Coronary artery (tissue), 2 donors: Measurements from ENCODE around the gene PAX5.

Experiments
- DNase-seq: peaks from one replicate; pipeline ENCODE4 v3.0.0-alpha.2; 2017; ENCODE audit warnings: low spot score
- H3K27ac ChIP-seq, 2 donors: fragments of 200-600 bp; sonication (generic); one replicate each; pipeline ENCODE4 v1.5.1; 2016 to 2019
- H3K4me3 ChIP-seq: fragments of 200-600 bp; sonication (generic); 2 replicates; pipeline ENCODE4 v1.5.1; 2016; ENCODE audit warnings: mild to moderate bottlenecking, moderate library complexity
- TF ChIP-seq, protein P1 (sequence below): fragments of 200-600 bp; sonication (generic); IDR thresholded peaks from one replicate; pipeline ENCODE4 v1.5.1; 2019; ENCODE audit warnings: antibody characterized with exemption

The PAX5 gene

DNA sequence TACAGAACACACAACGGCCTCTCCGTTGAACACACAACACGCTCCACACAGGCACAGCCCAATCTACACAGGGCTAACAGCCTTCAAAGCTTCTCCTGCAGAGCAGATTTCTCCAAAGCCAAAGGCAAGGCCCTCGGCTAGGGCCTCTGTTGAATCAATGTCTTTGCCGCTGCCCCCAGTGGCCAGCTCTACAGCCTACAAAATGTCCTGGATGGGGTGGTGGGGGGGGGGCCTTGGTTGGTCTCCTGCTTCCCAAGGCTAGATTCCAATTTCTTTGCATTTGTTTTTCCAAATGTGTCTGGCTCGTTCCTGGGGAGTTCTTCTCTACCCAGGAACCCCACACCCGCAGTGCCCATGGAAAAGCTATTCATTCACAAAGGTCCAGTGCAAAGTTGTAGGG lies 167.2 kb downstream of the PAX5 start:
- H3K27ac ChIP-seq, result no peak overlapping the region
- no peak overlapping the region for H3K4me3 ChIP-seq
- DNase-seq, result no peak
- TF ChIP-seq, protein P1, sequence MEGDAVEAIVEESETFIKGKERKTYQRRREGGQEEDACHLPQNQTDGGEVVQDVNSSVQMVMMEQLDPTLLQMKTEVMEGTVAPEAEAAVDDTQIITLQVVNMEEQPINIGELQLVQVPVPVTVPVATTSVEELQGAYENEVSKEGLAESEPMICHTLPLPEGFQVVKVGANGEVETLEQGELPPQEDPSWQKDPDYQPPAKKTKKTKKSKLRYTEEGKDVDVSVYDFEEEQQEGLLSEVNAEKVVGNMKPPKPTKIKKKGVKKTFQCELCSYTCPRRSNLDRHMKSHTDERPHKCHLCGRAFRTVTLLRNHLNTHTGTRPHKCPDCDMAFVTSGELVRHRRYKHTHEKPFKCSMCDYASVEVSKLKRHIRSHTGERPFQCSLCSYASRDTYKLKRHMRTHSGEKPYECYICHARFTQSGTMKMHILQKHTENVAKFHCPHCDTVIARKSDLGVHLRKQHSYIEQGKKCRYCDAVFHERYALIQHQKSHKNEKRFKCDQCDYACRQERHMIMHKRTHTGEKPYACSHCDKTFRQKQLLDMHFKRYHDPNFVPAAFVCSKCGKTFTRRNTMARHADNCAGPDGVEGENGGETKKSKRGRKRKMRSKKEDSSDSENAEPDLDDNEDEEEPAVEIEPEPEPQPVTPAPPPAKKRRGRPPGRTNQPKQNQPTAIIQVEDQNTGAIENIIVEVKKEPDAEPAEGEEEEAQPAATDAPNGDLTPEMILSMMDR, result no peak

DNA sequence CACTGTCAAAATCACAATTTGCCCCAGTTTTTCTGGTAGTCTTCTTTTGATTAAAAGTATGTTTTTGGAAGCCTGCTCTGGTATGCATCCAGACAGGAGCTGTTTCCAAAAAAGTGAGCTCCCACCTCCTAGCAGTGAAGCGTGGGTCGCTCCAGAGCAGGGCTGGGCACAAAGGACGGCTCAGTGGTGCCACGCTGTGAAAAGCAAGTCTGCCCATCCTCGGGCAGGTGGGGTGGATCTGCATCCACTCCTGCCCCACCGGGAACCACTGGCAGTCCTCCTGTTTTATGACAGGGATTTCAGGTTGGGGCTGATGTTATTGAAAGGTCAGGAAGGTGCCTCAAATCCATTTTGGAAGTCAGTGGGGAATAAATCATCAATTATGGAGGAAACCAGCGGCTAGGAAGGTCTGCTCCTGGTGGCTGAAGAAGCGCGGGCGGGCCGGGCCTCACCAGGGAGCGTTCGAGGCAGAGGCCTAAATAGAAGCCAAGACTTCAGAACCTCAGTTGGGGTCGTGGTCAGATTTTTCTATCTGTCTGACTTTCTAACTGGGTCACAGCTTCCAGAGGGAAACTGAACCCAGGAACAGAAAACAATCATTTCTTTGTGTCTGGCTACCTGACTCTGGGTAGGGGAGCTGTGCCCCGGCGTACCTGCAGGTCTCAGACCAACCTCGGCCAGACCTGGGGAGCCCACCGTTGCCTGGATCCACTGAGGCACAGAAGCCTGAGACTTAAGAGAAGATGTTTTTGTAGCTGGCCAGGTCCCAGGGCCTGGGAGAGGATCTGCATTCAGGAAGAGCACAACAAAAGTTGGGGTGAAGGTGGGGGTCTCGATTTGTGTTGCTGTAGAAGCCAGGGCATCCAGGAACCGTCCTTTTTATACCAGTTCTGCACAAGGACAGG lies 168.1 kb downstream of the PAX5 start:
- TF ChIP-seq, protein P1, result no peak
- DNase-seq, result no peak
- H3K4me3 ChIP-seq, result no peak overlapping the region

DNA sequence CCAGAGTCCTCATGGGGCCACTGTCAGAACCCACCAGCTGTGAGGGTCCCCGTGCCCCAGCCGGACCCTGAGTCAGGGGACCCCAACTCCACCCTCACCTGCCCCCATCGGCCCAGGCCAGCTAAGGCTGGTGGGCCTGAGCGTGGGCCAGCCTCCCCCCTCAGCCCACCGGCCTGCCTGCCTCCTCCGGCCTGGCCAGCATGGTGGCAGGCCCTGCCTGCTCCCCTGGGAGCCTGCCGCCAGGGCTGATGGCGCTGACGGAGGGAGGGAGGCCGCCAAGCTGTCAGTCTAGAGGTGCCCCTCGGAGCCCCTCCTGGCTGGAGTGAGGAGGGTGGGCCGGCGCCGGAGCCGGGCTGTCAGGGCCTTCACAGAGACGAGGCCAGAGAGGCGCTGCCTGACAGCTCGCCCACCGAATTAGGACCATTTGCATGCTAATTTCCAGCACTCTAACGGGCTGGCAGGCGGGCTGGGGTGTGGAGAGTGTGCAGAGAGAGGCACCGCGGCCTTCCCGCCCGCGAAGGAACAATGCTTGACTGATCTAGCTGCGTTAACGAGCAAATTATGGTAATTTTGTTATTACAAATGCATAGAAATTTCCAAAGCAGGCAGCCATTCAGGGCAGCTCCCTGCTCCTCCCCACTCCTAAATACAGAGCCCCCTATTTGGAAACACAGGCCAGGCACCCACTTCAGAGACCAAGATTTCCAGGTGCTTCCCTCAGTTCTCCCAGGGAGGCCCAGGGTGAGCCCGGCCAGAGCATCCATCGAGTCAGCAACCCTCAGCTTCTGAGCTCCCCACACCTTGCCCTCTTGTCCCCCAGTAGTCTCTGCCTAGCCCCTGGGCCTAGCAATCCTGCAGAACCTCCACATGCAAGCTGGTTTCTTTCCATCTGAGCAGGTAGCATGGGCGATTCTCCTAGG lies 169.3 kb downstream of the PAX5 start:
- no peak overlapping the region for H3K4me3 ChIP-seq
- DNase-seq, result no peak
- TF ChIP-seq, protein P1, result no peak
- H3K27ac ChIP-seq, result no peak overlapping the region

More for the DNA sequence above, 168.1 kb downstream of the PAX5 start:
- H3K27ac ChIP-seq, result no peak overlapping the region

DNA sequence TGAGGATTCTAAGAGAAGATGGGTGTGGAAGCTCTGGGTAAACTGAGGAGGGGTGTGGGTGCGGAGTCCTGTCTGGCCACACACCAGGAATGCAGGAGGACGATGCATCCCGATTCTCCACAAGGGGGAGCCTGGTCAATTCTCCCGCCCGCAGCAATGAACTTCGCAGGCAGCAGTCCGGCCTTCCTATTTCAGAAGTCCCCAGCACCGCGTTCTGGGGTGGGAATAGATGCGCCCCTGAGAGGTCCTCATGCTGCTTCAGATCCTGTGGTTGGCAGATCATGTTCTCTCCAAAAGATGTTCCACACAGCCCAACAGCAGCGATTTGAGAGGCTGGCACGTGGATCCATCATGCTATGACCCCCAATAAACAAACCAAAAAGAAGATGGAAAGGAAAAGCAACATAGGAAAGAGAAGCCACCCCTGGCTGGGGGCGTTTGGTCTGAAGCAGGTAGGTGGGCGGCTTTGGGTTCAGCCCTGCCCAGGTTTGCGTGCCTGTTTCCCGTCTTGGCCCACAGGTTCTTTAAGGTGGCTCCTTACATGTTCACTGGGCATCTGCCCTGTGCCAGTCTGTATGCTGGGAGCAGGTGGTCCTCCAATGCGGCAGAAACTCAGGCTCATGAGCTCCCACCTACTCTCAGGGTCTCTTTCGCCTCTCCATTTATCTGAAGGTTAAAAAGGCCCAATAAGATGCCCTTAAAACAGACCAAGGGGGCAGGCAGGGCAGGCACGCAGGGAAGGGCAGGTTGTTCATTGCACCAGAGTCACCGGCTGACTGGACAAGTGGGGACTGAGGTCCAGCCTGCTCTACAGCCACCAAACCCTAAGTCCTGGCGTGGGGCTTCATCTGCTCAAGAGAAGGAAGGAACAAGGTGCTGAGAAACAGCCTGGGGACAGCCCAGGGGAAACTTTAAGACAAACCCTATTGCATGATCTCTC lies 171.6 kb downstream of the PAX5 start:
- DNase-seq, result no peak
- TF ChIP-seq, protein P1, result no peak
- no peak overlapping the region for H3K4me3 ChIP-seq
- H3K27ac ChIP-seq, result no peak overlapping the region

DNA sequence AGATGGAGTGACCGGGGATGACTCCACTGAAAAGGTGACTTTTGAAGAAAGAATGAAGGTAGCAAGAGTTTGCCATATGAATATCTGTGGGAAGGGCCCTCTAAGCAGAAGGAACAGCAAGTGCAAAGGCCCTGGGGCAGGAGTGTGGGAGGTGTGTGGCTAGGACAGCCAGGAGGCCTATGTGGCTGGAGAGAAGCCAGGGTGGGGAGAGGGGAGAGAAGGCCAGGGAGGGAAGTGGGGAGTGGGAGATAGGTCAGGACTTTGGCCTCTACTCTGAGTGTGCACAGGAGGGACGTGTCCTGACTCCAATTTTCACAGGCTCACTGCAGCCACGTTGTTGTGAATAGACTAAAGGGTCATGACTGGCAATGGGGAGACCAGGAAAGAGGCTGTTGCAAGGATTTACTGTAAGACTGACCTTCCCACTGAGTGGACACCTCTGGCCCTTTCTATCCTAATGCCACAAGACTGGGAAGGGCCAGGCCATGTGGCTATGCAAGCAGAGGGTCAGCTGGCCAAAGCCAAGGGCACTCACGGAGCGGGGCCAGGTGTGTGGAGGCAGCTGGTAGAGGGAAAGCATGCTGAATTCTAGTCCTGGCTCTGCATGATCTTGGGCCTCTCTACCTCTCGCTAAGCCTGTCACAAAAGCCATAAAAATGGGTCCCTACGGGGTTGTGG lies 172.4 kb downstream of the PAX5 start:
- TF ChIP-seq, protein P1, result no peak
- no peak for DNase-seq
- Histone ChIP-seq H3K4me3 (no peak overlapping the region), H3K27ac (no peak overlapping the region)
